ES-I3 (cell line): ENCODE data around the gene FAM107A.

Source experiments
- H3K36me3 ChIP-seq: 2 replicates; pipeline ENCODE4 v1.6.1; 2013; ENCODE audit warnings: mild to moderate bottlenecking, low read length, control low read depth, moderate library complexity; ENCODE audit not compliant: insufficient read depth
- H3K4me1 ChIP-seq: 2 replicates; pipeline ENCODE4 v1.6.1; 2013; ENCODE audit warnings: mild to moderate bottlenecking, control low read depth, low read length; ENCODE audit not compliant: insufficient read depth
- H3K9ac ChIP-seq: 2 replicates; pipeline ENCODE4 v1.6.1; 2013; ENCODE audit warnings: low read depth, mild to moderate bottlenecking, low read length, moderate library complexity
- H3K9me3 ChIP-seq: 2 replicates; pipeline ENCODE4 v1.6.1; 2013; ENCODE audit warnings: mild to moderate bottlenecking, low read length, moderate library complexity; ENCODE audit not compliant: control insufficient read depth, insufficient read depth

Gene FAM107A

DNA sequence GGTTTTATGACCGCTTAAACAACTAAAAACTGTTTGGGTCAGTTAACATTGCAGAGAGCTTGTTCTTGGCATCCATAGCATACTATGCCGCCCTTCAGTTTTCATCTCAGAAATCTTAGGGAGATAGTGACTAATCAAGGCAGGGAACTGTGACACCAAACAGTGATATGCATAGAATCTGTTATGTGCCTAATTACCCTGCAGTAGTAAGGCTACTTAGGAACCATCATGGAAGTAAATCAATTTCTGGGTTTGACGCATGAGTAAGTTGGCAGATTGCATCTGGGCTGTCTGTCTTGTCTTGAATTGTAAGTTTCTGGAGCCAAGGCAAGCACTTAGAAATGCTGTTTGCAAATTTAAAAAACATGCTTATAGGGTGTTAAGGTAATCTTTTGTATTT lies 62.8 kb downstream of the FAM107A start:
- Histone ChIP-seq H3K36me3 (no peaks in the 10 kb centered on the region), H3K9me3 (no peaks in the 10 kb centered on the region), H3K9ac (no peak overlapping the region), H3K4me1 (peaks cover 6% of the 10 kb centered on the region; the same call in 1 of the 2 replicates)
